GM12878 (cell line): ENCODE measurements around the gene EMILIN2. TPM values are rescaled to one million over a fixed set of nuclear protein-coding genes. Genes with fewer than 3 reads are reported as not detected.

Experiments
- ATAC-seq: fragments of 200-7000 bp; cut with Tn5 transposase; 3 replicates; pipeline ENCODE4 v1.9.1; 2020; ENCODE audit warnings: mild to moderate bottlenecking, moderate library complexity
- BruUV-seq: library from RNA; stranded (reverse); fragments of 400-500 nt; replicated peaks from 2 replicates; lab custom pipeline; 2021; lab: Mats Ljungman, UMichigan
- CTCF ChIA-PET: fragments of 300-600 bp; sonication (Branson Sonifier 250); formaldehyde crosslinking; extraction: SDS; loops from one replicate; lab custom pipeline; 2021; ENCODE audit warnings: inconsistent platforms; lab: Yijun Ruan, JAX
- POLR2A ChIA-PET: fragments of 350-600 bp; formaldehyde crosslinking; extraction: SDS; loops from one replicate; lab custom pipeline; 2021; ENCODE audit warnings: inconsistent platforms; lab: Charles Lee
- RAD21 ChIA-PET: fragments of 300-600 bp; sonication (Branson Sonifier 250); formaldehyde crosslinking; loops from one replicate; lab custom pipeline; 2023; ENCODE audit warnings: antibody characterized with exemption; ENCODE audit not compliant: unreplicated experiment; lab: Charles Lee
- SMC1A ChIA-PET: fragments of 300-600 bp; sonication (Branson Sonifier 250); formaldehyde crosslinking; loops from one replicate; lab custom pipeline; 2023; ENCODE audit not compliant: unreplicated experiment, uncharacterized antibody; lab: Charles Lee
- DNase-seq: peaks from one replicate; pipeline ENCODE4 v3.0.0-alpha.2; 2011; ENCODE audit warnings: low read depth, low spot score
- FAIRE-seq: peaks from 3 replicates; lab custom pipeline; 2011; peaks lifted over from hg19 to GRCh38; lab: Jason Lieb, UNC
- H2AFZ ChIP-seq: 2 replicates; pipeline ENCODE4 v1.6.0; 2011; ENCODE audit warnings: low read depth, low read length, control low read depth; ENCODE audit not compliant: control insufficient read depth
- H3K27ac ChIP-seq: 2 replicates; pipeline ENCODE4 v1.5.1; 2011; ENCODE audit warnings: control low read depth; ENCODE audit not compliant: control insufficient read depth, insufficient read depth
- H3K27me3 ChIP-seq, 2 experiments: replicated peaks in 1 of 2; 2 replicates each; pipeline versions ENCODE4 v1.6.0 to v1.6.1; 2011; ENCODE audit warnings: low read length in 1 of 2; ENCODE audit not compliant: control insufficient read depth in 2 of 2, insufficient read depth in 2 of 2
- H3K36me3 ChIP-seq, 2 experiments: 2 replicates each; pipeline ENCODE4 v1.5.1; 2011; ENCODE audit warnings: low read length in 1 of 2; ENCODE audit not compliant: control insufficient read depth in 2 of 2, insufficient read depth in 2 of 2
- H3K4me1 ChIP-seq: 2 replicates; pipeline ENCODE4 v1.6.1; 2011; ENCODE audit warnings: mild to moderate bottlenecking, low read length, moderate library complexity, mixed read lengths; ENCODE audit not compliant: control insufficient read depth, insufficient read depth
- H3K4me2 ChIP-seq: 2 replicates; pipeline ENCODE4 v1.6.0; 2011; ENCODE audit warnings: control low read depth; ENCODE audit not compliant: control insufficient read depth, insufficient read depth
- H3K4me3 ChIP-seq: fragments of 200-600 bp; sonication (generic); 2 replicates; pipeline ENCODE4 v1.5.1; 2016
- H3K79me2 ChIP-seq: 2 replicates; pipeline ENCODE4 v1.6.0; 2011; ENCODE audit warnings: low read length; ENCODE audit not compliant: control insufficient read depth, insufficient read depth
- H3K9ac ChIP-seq: 2 replicates; pipeline ENCODE4 v1.8.0; 2011; ENCODE audit warnings: low read length, control low read depth, mixed read lengths; ENCODE audit not compliant: control insufficient read depth, insufficient read depth
- H3K9me3 ChIP-seq: replicated peaks from 3 replicates; pipeline ENCODE4 v1.5.1; 2011; ENCODE audit warnings: mild to moderate bottlenecking, low read length; ENCODE audit not compliant: control insufficient read depth, insufficient read depth
- H4K20me1 ChIP-seq: 2 replicates; pipeline ENCODE4 v1.6.0; 2011; ENCODE audit not compliant: control insufficient read depth, insufficient read depth
- DPF2 ChIP-seq: fragments of 450-650 bp; IDR thresholded peaks from 2 replicates; pipeline ENCODE4 v1.6.1; 2017; ENCODE audit warnings: mild to moderate bottlenecking
- JUNB ChIP-seq: IDR thresholded peaks from 2 replicates; pipeline ENCODE4 v1.6.1; 2016; ENCODE audit warnings: antibody characterized with exemption, mild to moderate bottlenecking
- MYB ChIP-seq: fragments of 150-350 bp; IDR thresholded peaks from 2 replicates; pipeline ENCODE4 v1.6.1; 2014; ENCODE audit warnings: mild to moderate bottlenecking, low read depth, low read length, borderline replicate concordance
- POLR2A ChIP-seq: IDR thresholded peaks from 2 replicates; pipeline ENCODE4 v1.6.1; 2011; ENCODE audit warnings: low read depth, mild to moderate bottlenecking, low read length
- RAD21 ChIP-seq: IDR thresholded peaks from 2 replicates; pipeline ENCODE4 v1.6.1; 2011; ENCODE audit warnings: mild to moderate bottlenecking, low read depth, low read length, moderate library complexity; ENCODE audit not compliant: insufficient read depth
- RBBP5 ChIP-seq: fragments of 200-600 bp; sonication (generic); conservative IDR thresholded peaks from 2 replicates; pipeline ENCODE4 v1.6.1; 2016
- STAT3 ChIP-seq: IDR thresholded peaks from 2 replicates; pipeline ENCODE4 v1.6.1; 2011; ENCODE audit warnings: low read depth, low read length, improper control_type of control experiment
- SUPT20H ChIP-seq: IDR thresholded peaks from 2 replicates; pipeline ENCODE4 v1.6.1; 2011; ENCODE audit warnings: low read depth, mild to moderate bottlenecking, low read length, moderate library complexity, borderline replicate concordance; ENCODE audit not compliant: control insufficient read depth
- ZBED1 ChIP-seq: IDR thresholded peaks from 2 replicates; pipeline ENCODE4 v1.6.1; 2016; ENCODE audit warnings: borderline replicate concordance
- in situ Hi-C: fragments of 300-500 bp; cut with MboI; formaldehyde crosslinking; loops from 9 replicates; pipeline ENCODE4 v1.14.3; 2018; ENCODE audit warnings: mixed read lengths
- intact Hi-C: fragments of 100-400 bp; cut with micrococcal nuclease; formaldehyde crosslinking; loops from one replicate; pipeline ENCODE4 v1.14.2; 2022; ENCODE audit not compliant: unreplicated experiment
- polyA plus RNA-seq, 11 experiments: library from polyadenylated mRNA; depleted of rRNA in 4 of 11; unstranded in 6 of 11; stranded (reverse) in 5 of 11; fragments of >200 nt; fragmentation: Nextera tagmentation in 4 of 11; fragmentation: Illumina TruSeq in 1 of 11; extraction: Ambion mirVana in 4 of 11; extraction: Trizol in 1 of 11; gene quantifications; 1 replicate in 1 of 11; 2 replicates in 10 of 11; pipeline versions ENCODE4 v1.2.1 to v1.2.3, GENCODE V29; 2011 to 2016; ENCODE audit warnings: inconsistent platforms in 2 of 11, missing spikeins in 2 of 11, low read depth in 1 of 11
- total RNA-seq, 4 experiments: library from RNA; depleted of rRNA in 3 of 4; stranded (reverse); fragments of >200 nt in 3 of 4; fragmentation: Illumina TruSeq in 1 of 4; extraction: Trizol in 1 of 4; gene quantifications; 2 replicates each; pipeline versions ENCODE4 v1.2.1 to v1.2.3, GENCODE V29; 2013 to 2021
- TF ChIP-seq, protein P1 (sequence below): fragments of 450-650 bp; IDR thresholded peaks from 2 replicates; pipeline ENCODE4 v1.6.1; 2017; ENCODE audit warnings: antibody characterized with exemption, mild to moderate bottlenecking, moderate library complexity
- TF ChIP-seq, protein P2 (sequence below): fragments of 450-650 bp; IDR thresholded peaks from 2 replicates; pipeline ENCODE4 v1.6.1; 2016; ENCODE audit warnings: mild to moderate bottlenecking
- TF ChIP-seq, protein P3 (sequence below): fragments of 450-650 bp; IDR thresholded peaks from 2 replicates; pipeline ENCODE4 v1.6.1; 2017; ENCODE audit warnings: mild to moderate bottlenecking
- TF ChIP-seq, protein P4 (sequence below): fragments of 450-650 bp; IDR thresholded peaks from 2 replicates; pipeline ENCODE4 v1.6.1; 2017; ENCODE audit warnings: mild to moderate bottlenecking, moderate library complexity

EMILIN2 gene
- total and polyA plus RNA-seq, 10 of the 15 experiments (the other 5 are each of a cell fraction or from before 2014, with no cell fraction given): 0.58 to 18.4 (median 5.9) TPM

DNA sequence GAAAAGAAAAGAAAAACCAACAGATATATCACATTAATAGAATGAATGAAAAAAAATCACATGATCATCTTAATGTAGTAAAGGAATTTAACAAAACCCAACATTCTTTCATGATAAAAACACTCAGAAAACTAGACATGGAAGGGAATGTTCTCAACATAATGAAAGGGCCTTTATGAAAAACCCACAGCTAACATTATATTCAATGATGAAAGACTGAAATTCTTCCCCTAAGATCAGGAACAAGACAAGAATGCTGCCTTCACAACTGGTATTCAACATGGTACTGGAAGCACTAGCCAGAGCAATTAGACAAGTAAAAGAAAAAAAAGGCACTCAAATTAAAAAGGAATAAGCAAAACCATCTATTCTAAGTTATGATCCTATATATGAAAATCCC, 28.5 kb upstream of the EMILIN2 start:
- RAD21 ChIA-PET: no interaction called here
- BruUV-seq: no TSS peak
- TF ChIP-seq, protein P1, sequence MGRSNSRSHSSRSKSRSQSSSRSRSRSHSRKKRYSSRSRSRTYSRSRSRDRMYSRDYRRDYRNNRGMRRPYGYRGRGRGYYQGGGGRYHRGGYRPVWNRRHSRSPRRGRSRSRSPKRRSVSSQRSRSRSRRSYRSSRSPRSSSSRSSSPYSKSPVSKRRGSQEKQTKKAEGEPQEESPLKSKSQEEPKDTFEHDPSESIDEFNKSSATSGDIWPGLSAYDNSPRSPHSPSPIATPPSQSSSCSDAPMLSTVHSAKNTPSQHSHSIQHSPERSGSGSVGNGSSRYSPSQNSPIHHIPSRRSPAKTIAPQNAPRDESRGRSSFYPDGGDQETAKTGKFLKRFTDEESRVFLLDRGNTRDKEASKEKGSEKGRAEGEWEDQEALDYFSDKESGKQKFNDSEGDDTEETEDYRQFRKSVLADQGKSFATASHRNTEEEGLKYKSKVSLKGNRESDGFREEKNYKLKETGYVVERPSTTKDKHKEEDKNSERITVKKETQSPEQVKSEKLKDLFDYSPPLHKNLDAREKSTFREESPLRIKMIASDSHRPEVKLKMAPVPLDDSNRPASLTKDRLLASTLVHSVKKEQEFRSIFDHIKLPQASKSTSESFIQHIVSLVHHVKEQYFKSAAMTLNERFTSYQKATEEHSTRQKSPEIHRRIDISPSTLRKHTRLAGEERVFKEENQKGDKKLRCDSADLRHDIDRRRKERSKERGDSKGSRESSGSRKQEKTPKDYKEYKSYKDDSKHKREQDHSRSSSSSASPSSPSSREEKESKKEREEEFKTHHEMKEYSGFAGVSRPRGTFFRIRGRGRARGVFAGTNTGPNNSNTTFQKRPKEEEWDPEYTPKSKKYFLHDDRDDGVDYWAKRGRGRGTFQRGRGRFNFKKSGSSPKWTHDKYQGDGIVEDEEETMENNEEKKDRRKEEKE: no peak
- TF ChIP-seq RBBP5: no peak
- TF ChIP-seq SUPT20H: no peak
- TF ChIP-seq JUNB: no peak
- no peak for TF ChIP-seq RAD21
- no peak for TF ChIP-seq POLR2A
- TF ChIP-seq ZBED1: no peak
- TF ChIP-seq, protein P2, sequence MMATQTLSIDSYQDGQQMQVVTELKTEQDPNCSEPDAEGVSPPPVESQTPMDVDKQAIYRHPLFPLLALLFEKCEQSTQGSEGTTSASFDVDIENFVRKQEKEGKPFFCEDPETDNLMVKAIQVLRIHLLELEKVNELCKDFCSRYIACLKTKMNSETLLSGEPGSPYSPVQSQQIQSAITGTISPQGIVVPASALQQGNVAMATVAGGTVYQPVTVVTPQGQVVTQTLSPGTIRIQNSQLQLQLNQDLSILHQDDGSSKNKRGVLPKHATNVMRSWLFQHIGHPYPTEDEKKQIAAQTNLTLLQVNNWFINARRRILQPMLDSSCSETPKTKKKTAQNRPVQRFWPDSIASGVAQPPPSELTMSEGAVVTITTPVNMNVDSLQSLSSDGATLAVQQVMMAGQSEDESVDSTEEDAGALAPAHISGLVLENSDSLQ: no peak
- no peak for TF ChIP-seq STAT3
- TF ChIP-seq, protein P3, sequence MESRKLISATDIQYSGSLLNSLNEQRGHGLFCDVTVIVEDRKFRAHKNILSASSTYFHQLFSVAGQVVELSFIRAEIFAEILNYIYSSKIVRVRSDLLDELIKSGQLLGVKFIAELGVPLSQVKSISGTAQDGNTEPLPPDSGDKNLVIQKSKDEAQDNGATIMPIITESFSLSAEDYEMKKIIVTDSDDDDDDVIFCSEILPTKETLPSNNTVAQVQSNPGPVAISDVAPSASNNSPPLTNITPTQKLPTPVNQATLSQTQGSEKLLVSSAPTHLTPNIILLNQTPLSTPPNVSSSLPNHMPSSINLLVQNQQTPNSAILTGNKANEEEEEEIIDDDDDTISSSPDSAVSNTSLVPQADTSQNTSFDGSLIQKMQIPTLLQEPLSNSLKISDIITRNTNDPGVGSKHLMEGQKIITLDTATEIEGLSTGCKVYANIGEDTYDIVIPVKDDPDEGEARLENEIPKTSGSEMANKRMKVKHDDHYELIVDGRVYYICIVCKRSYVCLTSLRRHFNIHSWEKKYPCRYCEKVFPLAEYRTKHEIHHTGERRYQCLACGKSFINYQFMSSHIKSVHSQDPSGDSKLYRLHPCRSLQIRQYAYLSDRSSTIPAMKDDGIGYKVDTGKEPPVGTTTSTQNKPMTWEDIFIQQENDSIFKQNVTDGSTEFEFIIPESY: no peak
- TF ChIP-seq, protein P4, sequence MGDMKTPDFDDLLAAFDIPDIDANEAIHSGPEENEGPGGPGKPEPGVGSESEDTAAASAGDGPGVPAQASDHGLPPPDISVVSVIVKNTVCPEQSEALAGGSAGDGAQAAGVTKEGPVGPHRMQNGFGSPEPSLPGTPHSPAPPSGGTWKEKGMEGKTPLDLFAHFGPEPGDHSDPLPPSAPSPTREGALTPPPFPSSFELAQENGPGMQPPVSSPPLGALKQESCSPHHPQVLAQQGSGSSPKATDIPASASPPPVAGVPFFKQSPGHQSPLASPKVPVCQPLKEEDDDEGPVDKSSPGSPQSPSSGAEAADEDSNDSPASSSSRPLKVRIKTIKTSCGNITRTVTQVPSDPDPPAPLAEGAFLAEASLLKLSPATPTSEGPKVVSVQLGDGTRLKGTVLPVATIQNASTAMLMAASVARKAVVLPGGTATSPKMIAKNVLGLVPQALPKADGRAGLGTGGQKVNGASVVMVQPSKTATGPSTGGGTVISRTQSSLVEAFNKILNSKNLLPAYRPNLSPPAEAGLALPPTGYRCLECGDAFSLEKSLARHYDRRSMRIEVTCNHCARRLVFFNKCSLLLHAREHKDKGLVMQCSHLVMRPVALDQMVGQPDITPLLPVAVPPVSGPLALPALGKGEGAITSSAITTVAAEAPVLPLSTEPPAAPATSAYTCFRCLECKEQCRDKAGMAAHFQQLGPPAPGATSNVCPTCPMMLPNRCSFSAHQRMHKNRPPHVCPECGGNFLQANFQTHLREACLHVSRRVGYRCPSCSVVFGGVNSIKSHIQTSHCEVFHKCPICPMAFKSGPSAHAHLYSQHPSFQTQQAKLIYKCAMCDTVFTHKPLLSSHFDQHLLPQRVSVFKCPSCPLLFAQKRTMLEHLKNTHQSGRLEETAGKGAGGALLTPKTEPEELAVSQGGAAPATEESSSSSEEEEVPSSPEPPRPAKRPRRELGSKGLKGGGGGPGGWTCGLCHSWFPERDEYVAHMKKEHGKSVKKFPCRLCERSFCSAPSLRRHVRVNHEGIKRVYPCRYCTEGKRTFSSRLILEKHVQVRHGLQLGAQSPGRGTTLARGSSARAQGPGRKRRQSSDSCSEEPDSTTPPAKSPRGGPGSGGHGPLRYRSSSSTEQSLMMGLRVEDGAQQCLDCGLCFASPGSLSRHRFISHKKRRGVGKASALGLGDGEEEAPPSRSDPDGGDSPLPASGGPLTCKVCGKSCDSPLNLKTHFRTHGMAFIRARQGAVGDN: no peak
- TF ChIP-seq MYB: no peak
- no peak for TF ChIP-seq DPF2
- ATAC-seq (no peak), FAIRE-seq (no peak), DNase-seq (no peak)
- Histone ChIP-seq H4K20me1 (no peaks in the 10 kb centered on the region), H3K27ac (no peak overlapping the region), H3K4me2 (no peak overlapping the region), H3K4me1 (no peaks in the 10 kb centered on the region), H3K9me3 (no peaks in the 10 kb centered on the region), H3K36me3 (no peaks in the 10 kb centered on the region), H2AFZ (no peak overlapping the region), H3K9ac (no peak overlapping the region), H3K4me3 (no peak overlapping the region), H3K79me2 (no peaks in the 10 kb centered on the region), H3K27me3 (no peaks in the 10 kb centered on the region)
- intact Hi-C loops: loop anchor here (10.0 kb wide), 1 partner anchor 63 kb away; no protein-coding TSS in a partner anchor
- CTCF ChIA-PET: interaction anchor here (0.7 kb wide), 1 partner anchor 428 kb away, joined by 3 read pairs; no protein-coding TSS in a partner anchor
- POLR2A ChIA-PET: no interaction called here
- SMC1A ChIA-PET: interaction anchor here (1.1 kb wide), 1 partner anchor 11 kb away, joined by 3 read pairs; no protein-coding TSS in a partner anchor
- in situ Hi-C loops: no loop called here
